Measurements from ENCODE around the gene KIAA0319L.

- TF ChIP-seq BHLHE40 (IDR thresholded peaks at IDR 0.05; ENCODE audit: low read depth, low read length) (no peak), CTCF (IDR thresholded peaks at IDR 0.05) (no peak), SMC3 (IDR thresholded peaks at IDR 0.05) (no peak), ZFP36 (IDR thresholded peaks at IDR 0.05; ENCODE audit: borderline replicate concordance, partially characterized antibody) (no peak), JUNB (IDR thresholded peaks at IDR 0.05) (no peak), RCOR1 (IDR thresholded peaks at IDR 0.05; ENCODE audit: low read depth, low read length) (no peak), CEBPB (IDR thresholded peaks at IDR 0.05) (no peak), MYC (IDR thresholded peaks at IDR 0.05; ENCODE audit: borderline replicate concordance, low read length) (no peak), POLR2A (IDR thresholded peaks at IDR 0.05; ENCODE audit: low read length) (no peak), HDAC2 (IDR thresholded peaks at IDR 0.05) (no peak), RAD21 (conservative IDR thresholded peaks at IDR 0.05 in 1 of 2, IDR thresholded peaks at IDR 0.05 in 1 of 2) (no peak)
- TF ChIP-seq, protein P1, sequence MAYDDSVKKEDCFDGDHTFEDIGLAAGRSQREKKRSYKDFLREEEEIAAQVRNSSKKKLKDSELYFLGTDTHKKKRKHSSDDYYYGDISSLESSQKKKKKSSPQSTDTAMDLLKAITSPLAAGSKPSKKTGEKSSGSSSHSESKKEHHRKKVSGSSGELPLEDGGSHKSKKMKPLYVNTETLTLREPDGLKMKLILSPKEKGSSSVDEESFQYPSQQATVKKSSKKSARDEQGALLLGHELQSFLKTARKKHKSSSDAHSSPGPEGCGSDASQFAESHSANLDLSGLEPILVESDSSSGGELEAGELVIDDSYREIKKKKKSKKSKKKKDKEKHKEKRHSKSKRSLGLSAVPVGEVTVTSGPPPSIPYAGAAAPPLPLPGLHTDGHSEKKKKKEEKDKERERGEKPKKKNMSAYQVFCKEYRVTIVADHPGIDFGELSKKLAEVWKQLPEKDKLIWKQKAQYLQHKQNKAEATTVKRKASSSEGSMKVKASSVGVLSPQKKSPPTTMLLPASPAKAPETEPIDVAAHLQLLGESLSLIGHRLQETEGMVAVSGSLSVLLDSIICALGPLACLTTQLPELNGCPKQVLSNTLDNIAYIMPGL (CRISPR knock-in tag; IDR thresholded peaks at IDR 0.05; ENCODE audit: borderline replicate concordance), result no peak
Measured at GRCh38 chr1:35567947-35568558, 10.8 kb upstream of the KIAA0319L start.
